ENCODE data around the gene ADSL. TPM values are rescaled to one million over a fixed set of nuclear protein-coding genes. Genes with fewer than 3 reads are reported as not detected.

ADSL gene
- total and polyA plus RNA-seq, 12 donors = 29.3 to 101 (median 53.9) TPM

DNA sequence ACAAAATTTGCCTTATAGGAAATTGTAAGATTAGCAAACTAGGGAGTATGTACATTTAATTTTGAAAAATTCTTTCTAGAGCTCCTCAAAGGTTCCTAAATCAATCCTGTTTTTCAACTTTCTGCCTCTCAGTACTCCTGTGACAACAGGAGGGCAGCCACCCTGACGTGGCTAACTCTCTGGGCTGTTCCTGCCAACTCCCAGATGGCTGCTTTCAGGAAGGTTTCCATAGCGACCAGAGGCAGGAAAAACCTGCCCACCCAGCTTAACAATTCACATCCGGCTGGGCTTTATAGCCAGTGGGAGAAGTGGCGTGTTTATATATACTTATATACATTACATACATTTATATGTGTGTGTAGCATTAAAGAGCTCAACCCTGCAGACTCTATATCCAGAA is 50.6 kb downstream of the ADSL start:
- Histone ChIP-seq H3K4me3 (no peak overlapping the region), H3K9me3 (no peaks in the 10 kb centered on the region), H3K27ac (peak overlapping the region in 8 of 10 donors; percentile 11 to 74 (median 60)), H3K4me1 (peaks cover 0 to 44% (median 30%) of the 10 kb centered on the region in 9 donors), H3K36me3 (peaks cover 0 to 31% (median 8%) of the 10 kb centered on the region in 9 donors), H3K27me3 (no peaks in the 10 kb centered on the region)
- DNase-seq (peak in 1 of 2 donors; percentile 62), ATAC-seq (peak in 7 of 8 donors; percentile 20 to 84 (median 79))
- TF ChIP-seq, protein P1, sequence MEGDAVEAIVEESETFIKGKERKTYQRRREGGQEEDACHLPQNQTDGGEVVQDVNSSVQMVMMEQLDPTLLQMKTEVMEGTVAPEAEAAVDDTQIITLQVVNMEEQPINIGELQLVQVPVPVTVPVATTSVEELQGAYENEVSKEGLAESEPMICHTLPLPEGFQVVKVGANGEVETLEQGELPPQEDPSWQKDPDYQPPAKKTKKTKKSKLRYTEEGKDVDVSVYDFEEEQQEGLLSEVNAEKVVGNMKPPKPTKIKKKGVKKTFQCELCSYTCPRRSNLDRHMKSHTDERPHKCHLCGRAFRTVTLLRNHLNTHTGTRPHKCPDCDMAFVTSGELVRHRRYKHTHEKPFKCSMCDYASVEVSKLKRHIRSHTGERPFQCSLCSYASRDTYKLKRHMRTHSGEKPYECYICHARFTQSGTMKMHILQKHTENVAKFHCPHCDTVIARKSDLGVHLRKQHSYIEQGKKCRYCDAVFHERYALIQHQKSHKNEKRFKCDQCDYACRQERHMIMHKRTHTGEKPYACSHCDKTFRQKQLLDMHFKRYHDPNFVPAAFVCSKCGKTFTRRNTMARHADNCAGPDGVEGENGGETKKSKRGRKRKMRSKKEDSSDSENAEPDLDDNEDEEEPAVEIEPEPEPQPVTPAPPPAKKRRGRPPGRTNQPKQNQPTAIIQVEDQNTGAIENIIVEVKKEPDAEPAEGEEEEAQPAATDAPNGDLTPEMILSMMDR (IDR thresholded peaks at IDR 0.05) = no peak
- intact Hi-C loops (cut with DNase I) = no loop called here
- 41 to 56% methylated on average over 4 of the region's 4 CpGs for WGBS, 2 donors

DNA sequence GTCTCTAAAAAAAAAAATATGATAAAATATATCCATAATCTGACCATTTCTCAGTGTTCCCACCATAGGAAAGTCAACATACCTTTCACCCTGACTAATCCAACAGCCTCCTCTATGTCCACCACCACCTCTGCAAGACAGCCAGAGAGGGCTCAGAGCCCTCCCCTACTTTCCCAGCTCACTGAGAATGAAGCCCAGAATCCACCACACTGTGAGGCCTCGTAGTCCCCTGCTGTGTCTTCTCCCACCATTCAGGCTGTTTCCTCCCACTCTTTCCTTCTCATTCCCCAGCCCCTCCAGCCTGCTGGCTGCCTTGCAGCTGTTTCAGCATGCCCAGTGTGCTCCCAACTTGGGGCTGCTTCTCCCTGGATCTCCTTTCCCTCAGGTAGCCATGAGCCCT is 51.1 kb downstream of the ADSL start:
- H3K4me3 ChIP-seq = no peak overlapping the region
- H3K36me3 ChIP-seq = peaks cover 0 to 36% (median 11%) of the 10 kb centered on the region in 9 donors
- intact Hi-C loops (cut with DNase I) = no loop called here
- H3K27me3 ChIP-seq = no peaks in the 10 kb centered on the region
- no peak for DNase-seq
- peaks cover 0 to 45% (median 30%) of the 10 kb centered on the region in 9 donors for H3K4me1 ChIP-seq
- H3K9me3 ChIP-seq = no peaks in the 10 kb centered on the region
- 43 to 48% methylated on average over 1 of the region's 1 CpG for WGBS, 2 donors
- TF ChIP-seq, protein P1 (IDR thresholded peaks at IDR 0.05) = no peak
- ATAC-seq = peak in 5 of 8 donors; percentile 22 to 47 (median 25)
- H3K27ac ChIP-seq = peak overlapping the region in 8 of 10 donors; percentile 11 to 74 (median 56)

DNA sequence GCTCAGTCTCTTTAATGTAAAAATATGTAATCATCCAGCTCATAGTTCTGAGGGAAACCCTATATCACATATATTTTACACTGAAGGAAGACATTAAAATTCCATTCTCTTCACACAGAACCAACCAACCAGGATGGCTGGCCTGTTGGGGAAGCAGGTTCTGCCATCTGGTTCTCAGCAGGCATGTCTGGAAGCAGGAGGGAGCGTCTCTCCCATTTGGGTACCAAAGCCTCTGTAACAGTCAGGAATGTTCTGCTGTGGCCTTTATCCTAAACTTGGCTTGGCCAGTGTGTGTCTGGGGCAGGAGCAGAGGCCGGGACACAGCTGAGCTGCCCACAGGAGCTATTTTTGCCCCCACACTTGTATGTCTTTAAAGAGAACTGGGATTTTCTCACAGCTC is 53.3 kb downstream of the ADSL start:
- Histone ChIP-seq H3K9me3 (no peaks in the 10 kb centered on the region), H3K27ac (peak overlapping the region in 3 of 10 donors; percentile 8 to 51 (median 29)), H3K4me3 (no peak overlapping the region), H3K4me1 (peaks cover 0 to 54% (median 33%) of the 10 kb centered on the region in 9 donors), H3K36me3 (peaks cover 0 to 50% (median 14%) of the 10 kb centered on the region in 9 donors), H3K27me3 (no peaks in the 10 kb centered on the region)
- DNase-seq (no peak), ATAC-seq (peak in 3 of 8 donors; percentile 46 to 67 (median 61))
- TF ChIP-seq, protein P1 (IDR thresholded peaks at IDR 0.05) = no peak
- intact Hi-C loops (cut with DNase I) = no loop called here
- WGBS, 2 donors = 56 to 67% methylated on average over 2 of the region's 2 CpGs

GRCh38 chr22:40400159-40400558 is 53.9 kb downstream of the ADSL start:
- no peak for ATAC-seq
- intact Hi-C loops (cut with DNase I) = no loop called here
- H3K9me3 ChIP-seq = no peaks in the 10 kb centered on the region
- DNase-seq = no peak
- no peaks in the 10 kb centered on the region for H3K27me3 ChIP-seq
- 90 to 91% methylated on average over 15 of the region's 15 CpGs for WGBS, 2 donors
- TF ChIP-seq, protein P1 (IDR thresholded peaks at IDR 0.05) = no peak
- H3K4me3 ChIP-seq = no peak overlapping the region
- H3K36me3 ChIP-seq = peaks cover 0 to 56% (median 15%) of the 10 kb centered on the region in 9 donors
- H3K27ac ChIP-seq = peak overlapping the region in 3 of 10 donors; percentile 8 to 51 (median 29)
- H3K4me1 ChIP-seq = peaks cover 0 to 54% (median 34%) of the 10 kb centered on the region in 9 donors

Measured in heart right ventricle (tissue), 16 donors.